GM18499 (cell line): ENCODE measurements around the gene PRAF2.

Experiments
- ATAC-seq: cut with Tn5 transposase; IDR thresholded peaks from one replicate; pipeline ENCODE4 v1.9.1; 2021; ENCODE audit warnings: moderate number of reproducible peaks; ENCODE audit not compliant: insufficient read depth, unreplicated experiment

The PRAF2 gene

DNA sequence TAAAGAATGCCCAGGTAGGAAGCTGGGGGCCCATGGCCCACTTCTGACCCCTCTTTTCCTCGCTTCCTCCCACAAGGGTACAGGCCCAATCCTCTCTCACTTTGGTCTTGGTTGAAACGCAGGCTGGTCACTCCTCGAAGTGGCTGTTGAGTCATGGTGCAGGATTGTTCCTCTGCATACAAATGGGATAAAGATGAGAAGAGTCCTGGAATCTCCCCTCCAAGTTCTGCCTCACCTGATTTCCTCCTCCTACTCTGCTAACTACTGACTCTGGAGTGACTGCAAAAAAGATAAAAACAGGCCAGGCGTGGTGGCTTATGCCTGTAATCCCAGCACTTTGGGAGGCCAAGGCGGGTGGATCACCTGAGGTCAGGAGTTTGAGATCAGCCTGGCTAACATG lies 4.1 kb upstream of the PRAF2 start:
- no peak for ATAC-seq

DNA sequence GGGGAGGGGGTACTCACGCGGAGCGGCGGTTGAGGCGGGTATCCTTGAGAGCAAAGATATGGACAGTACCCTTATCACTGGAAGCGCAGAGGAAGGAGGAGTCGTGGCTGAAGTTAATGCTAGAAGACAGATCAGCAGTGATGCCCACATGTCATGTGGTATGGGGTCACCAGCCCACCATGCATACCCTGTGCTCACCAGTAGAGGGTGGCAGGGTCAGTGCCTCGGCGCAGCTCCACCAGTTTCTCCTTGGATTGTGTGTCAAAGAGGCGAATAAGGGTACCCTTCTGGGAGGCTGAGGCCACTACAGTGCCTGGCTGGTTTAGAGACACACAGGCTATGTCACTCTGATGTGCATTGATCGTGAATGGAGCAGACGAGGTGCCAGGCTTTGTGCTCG lies 1.5 kb upstream of the PRAF2 start:
- ATAC-seq = no peak

DNA sequence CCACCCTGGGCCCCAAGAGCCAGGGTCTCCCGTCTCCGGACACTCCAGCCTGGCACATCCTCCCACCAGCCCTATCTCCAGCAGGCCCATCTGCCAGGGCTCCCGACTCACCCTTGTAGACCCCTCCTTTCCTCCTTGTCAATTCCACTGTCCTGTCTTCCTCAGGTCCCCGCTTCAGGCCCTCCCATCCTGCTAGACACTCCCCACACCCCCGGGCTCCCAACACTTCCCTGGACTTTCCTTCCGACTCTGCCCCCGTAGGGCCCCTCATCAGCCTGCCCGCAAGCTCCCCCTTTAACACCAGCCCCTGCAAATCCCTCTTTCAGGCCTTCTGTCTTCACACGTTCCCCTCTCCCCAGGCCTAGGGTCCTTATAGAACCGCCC lies 1.1 kb downstream of the PRAF2 start:
- no peak for ATAC-seq

DNA sequence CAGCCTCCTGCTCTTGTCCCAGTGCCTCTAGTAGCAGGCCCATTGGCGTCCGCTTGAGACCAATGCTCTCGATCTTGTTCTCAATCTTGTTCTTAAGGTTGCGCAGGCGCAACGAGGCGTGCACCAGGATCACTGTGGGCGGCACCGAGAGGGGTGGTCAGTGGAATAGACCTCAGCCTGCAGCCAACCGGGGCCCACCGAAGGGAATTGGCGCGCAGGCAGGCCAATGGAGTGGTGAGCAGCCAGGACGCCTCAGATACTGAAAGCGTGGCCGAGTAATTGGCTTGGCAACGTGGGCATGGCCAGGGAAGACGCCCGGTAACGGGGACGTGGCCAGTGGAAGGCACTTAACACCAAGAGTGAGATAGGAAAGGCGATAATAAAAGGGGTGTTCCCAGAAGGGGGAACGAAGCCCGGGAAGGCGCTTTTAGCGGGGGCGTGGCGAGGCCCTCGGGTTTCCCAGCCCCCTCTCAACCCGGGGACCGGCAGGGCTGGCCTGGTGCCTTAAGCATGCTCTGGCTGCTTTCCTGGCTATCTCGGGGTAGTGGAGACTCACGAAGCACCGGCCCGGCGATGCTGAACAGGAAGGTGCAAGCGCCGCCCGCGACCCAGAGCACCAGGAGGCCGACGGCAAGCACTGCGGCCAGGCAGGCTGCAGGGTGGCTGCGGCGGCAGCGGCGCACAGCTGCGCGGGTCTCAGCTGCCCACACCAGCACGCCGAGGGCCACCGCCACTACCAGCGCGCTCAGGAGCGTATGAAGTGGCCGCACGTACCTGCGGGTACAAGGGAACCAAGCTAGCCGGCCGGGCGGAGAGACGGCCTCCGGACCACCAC lies 1.7 kb downstream of the PRAF2 start:
- no peak for ATAC-seq

DNA sequence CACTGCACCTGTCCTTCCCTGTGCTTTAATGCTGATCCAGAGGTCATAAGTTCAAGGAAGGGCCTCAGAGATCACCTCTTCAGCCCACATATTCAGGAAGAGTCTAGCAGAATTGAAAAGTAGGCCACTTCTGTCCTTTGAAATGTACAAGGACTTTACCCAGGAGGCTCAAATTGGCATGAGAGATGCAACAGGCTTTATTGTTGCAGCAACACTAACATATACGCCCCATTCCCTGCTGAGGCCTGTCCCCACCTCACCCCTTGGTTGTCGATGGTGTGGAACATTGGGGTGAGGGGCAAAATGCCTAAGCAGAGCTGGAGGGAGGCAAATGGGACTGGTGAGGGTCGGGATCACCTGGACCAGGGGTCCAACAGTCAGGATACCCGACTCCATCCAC lies 2.8 kb downstream of the PRAF2 start:
- ATAC-seq = no peak

DNA sequence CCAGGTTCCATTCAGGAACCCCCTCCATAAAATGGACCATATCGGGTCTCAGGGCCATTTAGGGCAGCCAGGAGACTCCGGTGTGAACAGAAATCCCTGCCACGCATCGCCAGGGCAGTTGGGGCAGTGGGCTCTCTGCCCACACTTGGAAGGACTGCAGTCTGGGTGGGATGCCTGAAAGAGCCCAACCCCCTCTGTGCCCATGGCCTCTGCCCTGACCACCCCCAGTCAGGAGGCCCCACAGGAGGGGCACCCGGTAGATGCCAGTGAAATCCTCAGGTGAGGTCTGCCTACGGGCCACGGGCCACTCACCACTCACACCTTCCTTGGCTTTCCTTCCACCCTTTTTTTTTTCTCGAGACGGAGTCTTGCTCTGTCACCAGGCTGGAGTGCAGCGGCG lies 4.8 kb downstream of the PRAF2 start:
- no peak for ATAC-seq

DNA sequence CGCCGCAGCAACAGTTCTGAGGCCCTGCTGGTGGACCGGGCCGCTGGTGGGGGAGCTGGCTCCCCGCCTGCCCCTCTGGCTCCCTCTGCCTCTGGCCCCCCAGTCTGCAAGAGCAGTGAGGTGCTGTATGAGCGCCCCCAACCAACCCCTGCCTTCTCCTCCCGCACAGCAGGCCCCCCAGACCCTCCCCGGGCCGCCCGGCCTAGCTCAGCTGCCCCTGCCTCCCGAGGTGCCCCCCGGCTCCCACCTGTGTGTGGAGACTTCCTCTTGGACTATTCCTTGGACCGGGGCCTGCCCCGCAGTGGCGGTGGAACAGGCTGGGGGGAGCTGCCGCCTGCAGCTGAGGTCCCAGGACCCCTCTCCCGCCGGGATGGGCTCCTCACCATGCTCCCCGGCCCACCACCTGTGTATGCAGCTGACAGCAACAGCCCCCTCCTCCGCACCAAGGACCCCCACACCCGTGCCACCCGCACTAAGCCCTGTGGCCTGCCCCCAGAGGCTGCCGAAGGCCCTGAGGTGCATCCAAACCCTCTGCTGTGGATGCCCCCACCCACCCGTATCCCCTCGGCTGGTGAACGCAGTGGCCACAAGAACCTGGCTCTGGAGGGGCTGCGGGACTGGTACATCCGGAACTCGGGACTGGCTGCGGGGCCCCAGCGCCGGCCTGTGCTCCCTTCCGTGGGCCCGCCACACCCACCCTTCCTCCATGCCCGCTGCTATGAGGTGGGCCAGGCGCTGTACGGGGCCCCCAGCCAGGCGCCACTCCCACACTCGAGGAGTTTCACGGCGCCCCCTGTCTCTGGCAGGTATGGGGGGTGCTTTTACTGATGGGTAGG lies 6.3 kb downstream of the PRAF2 start:
- ATAC-seq = no peak

DNA sequence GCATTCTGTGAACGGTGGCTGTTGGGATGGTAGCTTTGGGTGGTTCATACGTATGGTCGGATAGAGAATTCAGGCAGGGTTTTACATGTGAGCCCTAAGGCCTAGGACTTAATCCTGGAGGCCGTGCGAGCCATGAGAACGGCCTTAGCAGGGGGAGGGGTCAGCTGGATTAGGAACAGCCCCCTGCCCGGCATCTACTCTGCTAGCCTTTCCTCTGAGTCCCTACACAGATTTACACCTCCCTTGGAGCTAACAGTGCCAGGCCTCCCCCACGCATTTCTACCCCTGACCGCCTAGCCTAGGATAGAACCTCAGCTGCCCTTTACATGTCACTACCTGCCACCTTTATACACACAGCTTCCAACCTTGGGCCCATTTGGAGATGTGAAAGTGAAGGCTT lies 7.1 kb downstream of the PRAF2 start:
- no peak for ATAC-seq

DNA sequence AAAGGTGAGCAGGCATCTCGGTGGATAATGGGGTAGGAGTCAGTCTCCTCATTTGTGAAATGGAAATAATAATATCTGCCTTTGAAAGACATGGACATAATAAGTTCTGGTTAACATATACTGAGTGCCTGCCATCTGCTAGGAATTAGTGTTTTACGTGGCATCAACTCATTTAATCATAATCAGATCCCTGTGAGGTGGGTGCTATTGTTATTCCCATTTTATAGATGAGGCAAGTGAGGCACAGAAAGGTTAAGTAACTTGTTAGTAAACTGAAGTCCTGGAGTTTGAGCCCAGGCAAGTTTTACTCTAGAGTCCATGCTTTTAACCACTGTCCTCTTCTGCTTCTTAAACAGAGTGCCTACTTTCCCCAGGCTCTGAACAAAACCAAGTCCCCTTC lies 7.5 kb downstream of the PRAF2 start:
- ATAC-seq = no peak

DNA sequence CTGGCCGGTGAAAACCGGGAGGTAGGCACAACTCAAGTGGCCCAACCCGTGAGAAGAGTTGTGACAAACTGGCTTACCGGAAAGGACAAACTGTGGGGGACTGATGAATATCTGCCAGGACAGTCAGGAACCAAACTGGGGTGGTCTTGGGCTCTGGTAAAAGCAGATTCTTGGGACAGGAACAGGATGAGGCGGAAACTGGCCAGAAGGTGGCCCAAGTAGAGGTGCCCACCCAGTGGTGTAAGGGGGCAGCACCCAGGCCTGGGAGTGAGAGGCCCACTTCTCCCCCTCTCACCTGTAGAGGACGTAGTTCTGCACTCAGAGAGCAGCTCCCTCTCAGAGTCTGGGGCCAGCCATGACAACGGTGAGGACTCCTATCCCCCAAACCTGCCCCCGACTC lies 9.1 kb downstream of the PRAF2 start:
- ATAC-seq = no peak

DNA sequence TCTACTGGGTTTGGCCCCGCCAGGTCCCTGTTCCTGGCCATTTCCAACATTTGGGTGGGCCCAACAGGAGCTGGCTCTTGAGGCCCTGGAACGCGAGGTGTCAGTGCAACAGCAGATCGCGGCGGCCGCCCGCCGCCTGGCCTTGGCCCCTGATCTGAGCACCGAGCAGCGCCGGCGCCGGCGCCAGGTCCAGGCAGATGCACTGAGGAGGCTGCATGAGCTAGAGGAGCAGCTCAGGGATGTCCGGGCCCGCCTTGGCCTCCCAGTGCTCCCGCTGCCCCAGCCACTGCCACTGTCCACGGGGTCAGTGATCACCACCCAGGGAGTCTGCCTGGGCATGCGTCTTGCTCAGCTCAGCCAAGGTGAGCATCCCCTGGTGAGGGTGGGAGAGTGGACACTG lies 9.5 kb downstream of the PRAF2 start:
- ATAC-seq = no peak

DNA sequence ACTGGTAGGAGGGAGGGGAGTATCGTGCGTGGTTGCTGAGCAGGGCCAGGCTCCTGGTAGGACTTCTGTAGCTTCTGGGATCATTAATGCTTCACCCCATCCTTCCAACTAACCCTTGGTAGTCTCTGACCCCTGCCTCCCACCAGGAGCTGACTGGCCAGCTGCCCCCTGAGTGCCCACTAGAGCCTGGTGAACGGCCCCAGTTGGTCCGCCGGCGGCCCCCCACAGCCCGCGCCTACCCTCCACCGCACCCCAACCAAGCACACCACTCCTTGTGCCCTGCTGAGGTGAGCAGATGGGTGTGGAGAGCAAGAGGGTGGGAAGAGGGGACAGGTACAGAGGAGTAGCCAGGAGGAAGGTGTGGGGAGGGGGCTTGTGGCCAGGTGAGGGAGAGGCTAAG lies 10.1 kb downstream of the PRAF2 start:
- ATAC-seq = no peak

DNA sequence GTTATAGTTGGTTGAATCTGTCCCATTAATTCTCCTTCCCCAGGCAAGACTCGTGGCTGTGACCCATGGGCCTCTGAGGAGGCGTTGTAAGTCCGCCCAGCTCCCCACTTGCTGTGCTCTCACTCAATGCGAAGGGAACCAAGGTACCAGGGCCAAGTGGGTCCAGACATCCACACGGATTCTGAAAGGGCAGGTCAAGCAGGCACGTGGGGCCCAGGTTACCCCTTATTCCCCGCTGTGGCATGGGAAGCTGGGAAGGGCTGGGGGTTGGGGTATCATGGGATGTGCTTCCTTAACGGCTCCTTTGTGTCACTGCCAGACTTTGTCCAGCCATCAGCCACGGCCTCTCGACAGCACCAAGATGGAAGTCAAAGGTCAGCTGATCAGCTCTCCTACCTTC lies 11.9 kb downstream of the PRAF2 start:
- no peak for ATAC-seq

DNA sequence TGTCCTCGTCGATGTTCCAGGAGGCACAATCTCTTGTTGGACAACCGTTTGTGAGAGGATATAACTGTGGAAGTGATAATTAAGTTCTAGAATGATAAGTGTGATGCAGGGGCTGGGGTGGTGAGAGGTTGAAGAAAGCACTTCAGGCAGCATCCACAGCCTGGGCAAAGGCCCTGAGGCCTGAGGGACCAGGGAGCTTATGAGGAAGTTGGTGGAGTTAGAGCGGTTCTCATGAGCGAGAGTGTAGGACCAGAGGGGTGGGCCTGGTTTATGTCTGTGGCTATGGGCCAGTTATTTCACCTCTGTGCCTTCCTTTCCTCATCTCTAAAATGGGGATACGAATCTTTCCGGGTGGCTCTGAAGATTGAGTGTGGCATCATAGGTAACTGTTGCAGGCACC lies 12.3 kb downstream of the PRAF2 start:
- ATAC-seq = no peak

DNA sequence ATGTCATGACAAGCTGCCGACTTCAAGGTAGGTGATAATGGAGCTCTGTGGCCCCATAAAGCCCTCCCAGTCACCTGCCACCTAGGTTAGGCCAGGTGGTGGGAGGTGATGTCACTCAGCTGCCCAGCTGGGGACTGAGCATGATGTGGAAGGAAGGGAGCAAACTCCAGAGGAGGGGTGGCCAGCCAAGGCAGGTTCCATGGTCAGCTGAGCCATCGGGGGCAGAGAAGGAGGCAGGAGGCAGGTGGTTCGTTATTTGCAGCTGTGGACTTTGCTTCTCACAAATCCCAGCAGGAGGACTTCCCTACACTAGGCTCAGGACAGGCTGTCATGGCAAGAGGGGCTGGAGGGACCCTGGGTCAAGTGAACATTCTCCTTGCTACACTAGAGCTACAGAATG lies 12.9 kb downstream of the PRAF2 start:
- ATAC-seq = no peak

DNA sequence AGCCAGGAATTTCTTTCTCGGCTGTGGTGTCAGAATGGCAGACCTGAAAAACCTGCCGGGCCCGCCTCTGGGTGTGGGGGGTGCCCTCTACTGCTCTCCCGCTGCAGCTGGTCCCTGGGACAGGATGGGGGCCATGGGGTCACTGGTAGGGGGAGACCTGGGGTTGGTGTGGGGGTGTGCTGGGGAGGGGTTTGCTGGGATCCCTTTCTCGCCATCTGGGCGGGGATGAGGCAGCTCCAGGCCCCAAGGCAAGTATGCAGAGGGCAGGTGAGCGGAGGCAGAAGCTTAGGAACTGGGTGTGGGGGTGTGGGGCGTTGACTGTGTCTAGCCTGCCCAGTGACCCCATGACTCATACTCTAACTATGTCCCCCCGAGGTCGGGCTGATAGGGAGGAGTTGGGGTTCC lies 14.1 kb downstream of the PRAF2 start:
- no peak for ATAC-seq

DNA sequence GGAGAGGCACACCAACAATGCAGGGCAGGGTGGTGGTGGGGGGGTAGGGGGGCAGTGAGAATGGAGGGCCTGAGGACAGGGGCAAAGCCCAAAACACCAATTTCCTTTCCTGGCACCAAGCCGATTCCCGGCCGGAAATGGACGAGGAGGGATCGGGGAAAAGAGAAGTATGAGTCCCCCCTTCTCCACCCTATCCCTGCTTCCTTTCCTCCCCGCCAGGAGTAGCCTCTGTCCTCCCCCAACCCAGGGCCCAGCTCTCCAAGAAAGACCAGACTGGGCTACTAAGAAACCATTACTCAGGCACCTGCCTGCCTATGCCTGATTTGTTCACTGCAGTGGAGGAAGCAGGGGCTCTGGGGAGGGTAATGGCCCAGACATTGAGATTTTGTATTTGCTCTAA lies 14.6 kb downstream of the PRAF2 start:
- ATAC-seq = no peak

DNA sequence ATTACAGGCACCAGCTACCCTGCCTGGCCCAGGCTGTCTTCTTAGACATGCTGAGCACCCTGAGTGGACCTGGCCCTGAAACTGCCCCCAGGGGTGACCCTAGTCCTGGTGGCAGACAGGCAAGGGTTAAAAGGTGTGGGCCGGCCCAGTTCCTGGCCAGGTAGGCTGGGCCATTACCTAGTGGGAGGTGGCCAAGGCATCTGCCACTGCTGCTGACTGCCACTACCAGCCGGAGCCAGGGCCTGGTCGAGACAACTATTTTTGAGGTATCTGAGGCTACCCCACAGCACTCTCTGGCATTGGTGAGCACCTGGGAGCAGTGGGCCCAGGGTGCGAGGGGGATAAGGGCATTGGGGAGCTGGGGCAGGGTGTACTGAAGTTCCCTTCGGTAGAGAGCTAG lies 15.0 kb downstream of the PRAF2 start, which contains the start of gene CCDC120:
Gene CCDC120 (plus strand): TSS at position 206 of the 400 bp plus-strand sequence. CDS start 3,043 bp downstream, outside the sequence.
- no peak for ATAC-seq

DNA sequence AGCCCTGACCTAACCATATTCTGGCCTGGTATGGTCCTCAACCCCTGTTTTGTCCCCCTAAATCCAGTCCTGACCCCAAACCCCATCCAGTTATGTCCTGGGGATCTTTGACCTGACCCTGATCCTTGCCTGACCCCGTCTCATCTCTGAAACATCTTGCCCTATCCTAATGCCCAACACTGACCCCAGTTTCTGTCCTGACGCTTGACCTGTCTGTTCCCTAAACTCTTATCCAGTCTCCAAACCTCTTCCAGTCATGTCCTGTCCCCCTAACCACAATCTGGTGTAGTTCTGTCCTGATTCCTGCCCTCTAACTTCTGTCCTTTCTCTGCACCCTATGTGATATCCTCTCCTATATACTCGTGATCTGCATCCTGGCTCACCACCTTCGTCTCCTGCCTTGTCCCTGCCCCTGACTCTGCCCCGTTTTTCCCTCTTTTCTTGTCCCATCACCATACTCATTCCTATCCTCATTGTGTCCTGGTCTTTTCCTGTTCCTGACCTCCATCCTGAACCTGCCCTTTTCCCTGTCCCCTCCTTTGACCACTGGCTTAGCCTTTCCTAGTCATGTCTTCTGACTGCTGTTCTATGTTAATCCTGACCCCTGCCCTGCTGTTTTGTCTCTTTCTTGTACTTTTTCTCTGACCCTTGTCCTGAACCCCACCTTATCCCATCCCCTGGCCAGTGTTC lies 19.6 kb downstream of the PRAF2 start:
- ATAC-seq = no peak

DNA sequence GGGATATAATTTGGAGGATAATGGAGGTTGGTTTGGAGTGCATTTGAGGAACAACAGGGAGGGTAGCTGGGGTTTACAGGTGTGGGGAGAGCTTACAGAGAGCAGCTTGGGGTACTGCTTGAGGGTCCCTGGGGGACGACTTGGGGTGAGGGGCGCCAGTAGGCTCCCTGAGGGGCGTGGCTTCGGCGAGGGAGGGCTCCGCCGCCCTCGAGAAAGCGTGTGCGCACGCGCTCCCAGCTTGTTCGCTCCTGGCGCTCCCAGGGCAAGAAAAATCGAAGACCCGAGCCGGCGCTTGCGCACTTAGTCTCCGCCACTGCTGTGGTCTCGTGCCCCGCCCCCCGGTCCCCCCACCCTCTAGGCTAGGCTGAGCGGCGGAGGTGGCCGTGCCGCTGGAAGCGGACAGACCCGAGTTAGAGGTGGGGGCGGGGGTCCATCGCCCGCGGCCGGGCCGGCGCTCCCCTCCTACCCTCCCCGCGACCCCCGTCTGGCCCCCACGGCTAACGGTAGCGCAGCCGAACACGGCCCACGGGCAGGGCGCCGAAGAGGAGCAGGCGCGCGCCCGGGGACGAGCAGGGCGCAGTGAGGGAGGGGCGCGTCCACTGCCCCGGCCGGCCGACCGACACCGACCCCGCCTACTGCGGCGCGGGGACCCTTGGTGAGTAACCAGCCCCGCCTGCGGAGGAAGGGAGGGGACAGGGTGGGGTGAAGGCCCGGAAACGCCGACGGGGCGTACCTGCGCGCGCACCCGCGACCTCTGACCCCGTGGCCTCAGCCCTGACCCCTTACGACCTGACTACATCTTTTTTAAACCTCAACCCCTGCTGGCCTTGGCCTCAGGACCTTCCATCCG lies 20.4 kb downstream of the PRAF2 start:
- ATAC-seq = no peak
